ENCODE data around the gene KIAA1671. TPM values are rescaled to one million over a fixed set of nuclear protein-coding genes. Genes with fewer than 3 reads are reported as not detected.
"Not testable (repeated sequence)": the region's sequence is repeated elsewhere in the genome, so short reads cannot be mapped to it uniquely, and the experiment has no call there.

KIAA1671 gene
- total RNA-seq, 6 experiments from 2014 or later, result 1.3 to 5.0 (median 1.6) TPM

DNA sequence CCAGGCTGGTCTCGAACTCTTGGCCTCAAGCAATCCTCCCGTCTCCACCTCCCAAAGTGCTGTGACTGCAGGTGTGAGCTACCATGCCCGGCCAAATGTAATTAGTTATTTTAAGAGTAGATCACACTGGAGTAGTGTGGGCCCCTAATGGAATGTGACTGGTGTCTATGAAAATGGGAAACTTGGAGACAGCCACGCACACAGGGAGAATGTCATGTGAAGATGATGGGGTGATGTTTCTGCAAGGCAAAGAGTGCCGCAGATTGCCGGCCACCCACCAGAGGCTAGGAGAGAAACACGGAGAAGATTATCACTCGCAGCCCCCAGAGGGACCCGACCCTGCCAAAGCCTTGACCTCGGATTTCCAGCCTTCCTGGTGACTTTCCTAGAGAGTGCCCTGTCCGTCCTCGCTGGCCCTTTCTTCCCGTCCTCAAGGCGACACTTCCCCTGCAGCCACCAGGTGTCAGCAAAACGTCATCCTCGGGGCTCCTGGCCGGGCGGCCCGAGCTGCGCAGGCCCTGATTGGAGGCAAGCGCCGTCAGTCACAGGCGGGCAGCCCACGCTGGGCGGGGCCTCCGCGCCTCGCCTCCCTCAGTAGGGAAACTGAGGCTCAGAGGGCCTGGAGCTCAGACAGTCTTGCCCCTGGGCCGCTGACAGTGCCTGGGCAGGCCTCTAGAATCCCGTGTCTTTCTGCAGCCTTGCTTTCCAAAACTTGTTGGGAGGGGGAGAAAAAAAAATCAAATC, 283.2 kb downstream of the KIAA1671 start:
- Mint-ChIP-seq H3K4me3 (no peak overlapping the region), H3K27ac (no peak overlapping the region), H3K36me3 (ENCODE audit: low read depth) (no peaks in the 10 kb centered on the region), H3K4me1 (ENCODE audit: low read depth) (peaks cover 4% of the 10 kb centered on the region; the same call in 1 of the 2 replicates), H3K9me3 (peaks cover under 1% of the 10 kb centered on the region; the same call in 1 of the 2 replicates), H3K27me3 (ENCODE audit: insufficient read depth) (peaks cover 6% of the 10 kb centered on the region; the same call in 1 of the 2 replicates)
- peak; percentile 64 for DNase-seq
- TF ChIP-seq, protein P1, sequence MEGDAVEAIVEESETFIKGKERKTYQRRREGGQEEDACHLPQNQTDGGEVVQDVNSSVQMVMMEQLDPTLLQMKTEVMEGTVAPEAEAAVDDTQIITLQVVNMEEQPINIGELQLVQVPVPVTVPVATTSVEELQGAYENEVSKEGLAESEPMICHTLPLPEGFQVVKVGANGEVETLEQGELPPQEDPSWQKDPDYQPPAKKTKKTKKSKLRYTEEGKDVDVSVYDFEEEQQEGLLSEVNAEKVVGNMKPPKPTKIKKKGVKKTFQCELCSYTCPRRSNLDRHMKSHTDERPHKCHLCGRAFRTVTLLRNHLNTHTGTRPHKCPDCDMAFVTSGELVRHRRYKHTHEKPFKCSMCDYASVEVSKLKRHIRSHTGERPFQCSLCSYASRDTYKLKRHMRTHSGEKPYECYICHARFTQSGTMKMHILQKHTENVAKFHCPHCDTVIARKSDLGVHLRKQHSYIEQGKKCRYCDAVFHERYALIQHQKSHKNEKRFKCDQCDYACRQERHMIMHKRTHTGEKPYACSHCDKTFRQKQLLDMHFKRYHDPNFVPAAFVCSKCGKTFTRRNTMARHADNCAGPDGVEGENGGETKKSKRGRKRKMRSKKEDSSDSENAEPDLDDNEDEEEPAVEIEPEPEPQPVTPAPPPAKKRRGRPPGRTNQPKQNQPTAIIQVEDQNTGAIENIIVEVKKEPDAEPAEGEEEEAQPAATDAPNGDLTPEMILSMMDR (IDR thresholded peaks at IDR 0.05), result peak; percentile 77

DNA sequence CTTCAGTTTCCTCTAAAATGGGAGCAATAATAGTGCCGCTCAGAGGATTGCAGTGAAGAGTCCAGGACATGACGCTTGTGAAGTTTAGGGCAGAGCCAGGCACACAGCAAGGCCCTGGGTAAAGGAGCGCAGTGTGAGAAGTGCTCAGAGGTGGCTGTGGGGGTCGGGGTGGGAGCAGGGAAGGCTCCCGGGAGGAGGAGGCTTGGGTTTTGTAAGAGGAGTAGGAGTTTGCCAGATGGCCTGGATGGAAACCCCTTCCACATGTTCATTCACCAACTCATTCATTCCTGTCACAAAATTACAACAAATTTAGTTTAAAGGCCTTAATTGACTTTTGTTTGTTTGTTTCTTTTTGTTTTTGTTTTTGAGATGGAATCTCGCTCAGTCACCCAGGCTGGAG, 283.9 kb downstream of the KIAA1671 start:
- Mint-ChIP-seq H3K27ac (no peak overlapping the region), H3K4me3 (no peak overlapping the region), H3K27me3 (ENCODE audit: insufficient read depth) (peaks cover 6% of the 10 kb centered on the region; the same call in 1 of the 2 replicates), H3K36me3 (ENCODE audit: low read depth) (no peaks in the 10 kb centered on the region), H3K4me1 (ENCODE audit: low read depth) (peaks cover 4% of the 10 kb centered on the region; the same call in 1 of the 2 replicates), H3K9me3 (peaks cover 5% of the 10 kb centered on the region; the same call in 1 of the 2 replicates)
- TF ChIP-seq, protein P1 (IDR thresholded peaks at IDR 0.05), result no peak
- DNase-seq, result no peak

DNA sequence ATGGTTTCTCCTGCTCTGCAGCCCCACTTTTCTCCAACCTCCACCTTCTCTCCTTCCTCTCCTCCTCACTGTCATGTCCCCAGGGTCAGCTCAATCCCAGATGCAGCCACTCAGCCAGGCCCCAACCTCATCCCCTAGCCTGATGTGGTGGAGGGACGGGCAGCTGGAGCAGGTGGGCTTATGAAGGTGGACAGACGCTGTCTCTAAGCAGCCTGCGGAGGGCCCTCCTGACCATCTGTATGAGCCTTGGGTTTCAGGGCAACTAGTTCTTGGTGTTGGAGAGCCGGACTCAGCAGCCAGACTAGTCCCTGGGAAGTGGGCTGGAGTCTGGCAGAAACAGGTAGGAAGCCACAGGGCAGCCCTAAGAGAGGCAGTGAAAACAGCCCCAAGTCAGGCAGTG, 285.0 kb downstream of the KIAA1671 start:
- TF ChIP-seq, protein P1 (IDR thresholded peaks at IDR 0.05), result no peak
- no peak for DNase-seq

DNA sequence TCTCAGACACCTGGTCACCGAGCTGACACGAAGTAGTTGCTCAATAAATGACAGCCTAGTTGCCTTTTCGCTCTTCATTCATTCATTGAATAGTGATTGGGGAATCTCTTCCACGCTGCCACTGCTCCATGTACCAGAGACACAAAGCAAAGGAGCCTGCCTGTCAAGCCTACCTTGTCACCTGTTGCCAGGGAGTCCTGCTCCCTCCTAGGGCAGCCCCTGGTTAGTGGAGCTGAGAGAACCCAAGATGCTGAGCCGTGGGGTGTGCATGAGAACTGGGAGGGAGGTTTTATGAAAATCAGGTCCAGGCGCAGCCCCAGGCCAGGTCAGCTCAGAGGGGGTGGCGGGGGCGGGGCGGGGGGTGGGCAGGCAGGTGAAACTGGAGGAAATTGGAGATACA, 285.5 kb downstream of the KIAA1671 start:
- not testable (repeated sequence) for H3K4me1 Mint-ChIP-seq (ENCODE audit: low read depth); H3K9me3 Mint-ChIP-seq; H3K27ac Mint-ChIP-seq; H3K27me3 Mint-ChIP-seq (ENCODE audit: insufficient read depth); DNase-seq; H3K4me3 Mint-ChIP-seq; H3K36me3 Mint-ChIP-seq (ENCODE audit: low read depth)

More for the DNA sequence above, 285.0 kb downstream of the KIAA1671 start:
- peaks cover 4% of the 10 kb centered on the region; the same call in 1 of the 2 replicates for H3K4me1 Mint-ChIP-seq (ENCODE audit: low read depth)
- H3K4me3 Mint-ChIP-seq, result no peak overlapping the region
- no peak overlapping the region for H3K27ac Mint-ChIP-seq
- H3K27me3 Mint-ChIP-seq (ENCODE audit: insufficient read depth), result peaks cover 4% of the 10 kb centered on the region; the same call in 1 of the 2 replicates
- peaks cover 5% of the 10 kb centered on the region; the same call in 1 of the 2 replicates for H3K9me3 Mint-ChIP-seq
- H3K36me3 Mint-ChIP-seq (ENCODE audit: low read depth), result no peaks in the 10 kb centered on the region

Other genes starting within 250 kb of the KIAA1671 start
- gene PIWIL3, start 178.0 kb upstream of the KIAA1671 start, total RNA-seq (2021; fragmentation: NEBNext Ultra II Directional; extraction: Animal tissue kit (Norgen Biotek cat#: 25700)), result not detected
- gene SGSM1, start 146.5 kb upstream of the KIAA1671 start, total RNA-seq (2021; fragmentation: NEBNext Ultra II Directional; extraction: Animal tissue kit (Norgen Biotek cat#: 25700)), result not detected
- not detected for gene LHFPL7, start 6.0 kb upstream of the KIAA1671 start, total RNA-seq (2021; fragmentation: NEBNext Ultra II Directional; extraction: Animal tissue kit (Norgen Biotek cat#: 25700))
- gene CRYBB3, start 247.1 kb downstream of the KIAA1671 start, total RNA-seq (2021; fragmentation: NEBNext Ultra II Directional; extraction: Animal tissue kit (Norgen Biotek cat#: 25700)), result not detected

Data from HFFc6 (cell line).